Vagina (tissue), 2 donors: Measurements from ENCODE around the gene HAUS3.

Experiments
- CTCF ChIP-seq, 3 experiments: fragments of 450-650 bp in 2 of 3; fragments of 200-600 bp in 1 of 3; sonication (generic) in 1 of 3; IDR thresholded peaks; one replicate each; pipeline ENCODE4 v1.5.1; 2017 to 2019; ENCODE audit warnings: antibody characterized with exemption in 3 of 3, mild to moderate bottlenecking in 2 of 3, moderate library complexity in 2 of 3
- POLR2A ChIP-seq, 2 donors: fragments of 450-650 bp; IDR thresholded peaks; one replicate each; pipeline ENCODE4 v1.6.1; 2017; ENCODE audit warnings: antibody characterized with exemption in 2 of 2, mild to moderate bottlenecking in 2 of 2, moderate library complexity in 2 of 2

GRCh38 chr4:2289955-2290333 lies 48.0 kb upstream of the HAUS3 start:
- TF ChIP-seq CTCF (IDR thresholded peaks at IDR 0.05), result no peak
- TF ChIP-seq POLR2A (IDR thresholded peaks at IDR 0.05), result no peak
